Peyer's patch (tissue), 4 donors: ENCODE measurements around the gene PYGM. TPM values are rescaled to one million over a fixed set of nuclear protein-coding genes. Genes with fewer than 3 reads are reported as not detected.

Source experiments
- DNase-seq, 3 donors: peaks; one replicate each; pipeline ENCODE4 v3.0.0-alpha.2; 2017 to 2019
- H3K27ac ChIP-seq, 4 donors: fragments of 200-600 bp; sonication (generic); one replicate each; pipeline ENCODE4 v1.5.1; 2016 to 2019
- H3K27me3 ChIP-seq, 2 donors: fragments of 200-600 bp; sonication (generic); one replicate each; pipeline ENCODE4 v1.5.1; 2019
- H3K36me3 ChIP-seq, 3 donors: fragments of 200-600 bp; sonication (generic); one replicate each; pipeline ENCODE4 v1.5.1; 2016 to 2019
- H3K4me1 ChIP-seq, 4 donors: fragments of 200-600 bp; sonication (generic); one replicate each; pipeline ENCODE4 v1.5.1; 2016 to 2019
- H3K4me3 ChIP-seq, 4 donors: fragments of 200-600 bp; sonication (generic); 1 replicate in 3 of 4; 2 replicates in 1 of 4; pipeline ENCODE4 v1.5.1; 2016 to 2019; ENCODE audit warnings: mild to moderate bottlenecking in 1 of 4
- H3K9me3 ChIP-seq, 4 donors: fragments of 200-600 bp; sonication (generic); one replicate each; pipeline ENCODE4 v1.5.1; 2016 to 2019; ENCODE audit warnings: mild to moderate bottlenecking in 1 of 4
- POLR2A ChIP-seq, 2 donors: fragments of 450-650 bp; IDR thresholded peaks; one replicate each; pipeline ENCODE4 v1.5.1; 2017; ENCODE audit warnings: antibody characterized with exemption in 2 of 2, mild to moderate bottlenecking in 2 of 2, moderate library complexity in 2 of 2
- total RNA-seq, 4 donors: library from RNA; depleted of rRNA; stranded (reverse); fragments of >200 nt; gene quantifications; one replicate each; pipeline ENCODE4 v1.1.0, GENCODE V29; 2016
- TF ChIP-seq, protein P1 (sequence below), 6 experiments: fragments of 450-650 bp in 4 of 6; fragments of 200-600 bp in 2 of 6; sonication (generic) in 1 of 6; IDR thresholded peaks; one replicate each; pipeline ENCODE4 v1.5.1; 2017 to 2019; ENCODE audit warnings: antibody characterized with exemption in 6 of 6, mild to moderate bottlenecking in 3 of 6, moderate library complexity in 1 of 6

The PYGM gene
- 1 to 10 TPM in 3 of 4 donors, not detected in 1; 2.4 to 5.0 (median 2.5) TPM for total RNA-seq

- Histone ChIP-seq H3K27ac (peak within 1 kb of the TSS in 3 of 4 donors; percentile 39 to 85 (median 62)), H3K27me3 (no peaks in the 10 kb centered on the region), H3K4me3 (peak within 1 kb of the TSS in 1 of 4 donors; percentile 21), H3K36me3 (peaks cover 0 to 26% (median 0%) of the 10 kb centered on the region in 3 donors), H3K4me1 (peaks cover 0 to 45% (median 37%) of the 10 kb centered on the region in 4 donors), H3K9me3 (no peaks in the 10 kb centered on the region)
- DNase-seq, result peak in 2 of 3 donors; percentile 47 to 49
- TF ChIP-seq, protein P1, sequence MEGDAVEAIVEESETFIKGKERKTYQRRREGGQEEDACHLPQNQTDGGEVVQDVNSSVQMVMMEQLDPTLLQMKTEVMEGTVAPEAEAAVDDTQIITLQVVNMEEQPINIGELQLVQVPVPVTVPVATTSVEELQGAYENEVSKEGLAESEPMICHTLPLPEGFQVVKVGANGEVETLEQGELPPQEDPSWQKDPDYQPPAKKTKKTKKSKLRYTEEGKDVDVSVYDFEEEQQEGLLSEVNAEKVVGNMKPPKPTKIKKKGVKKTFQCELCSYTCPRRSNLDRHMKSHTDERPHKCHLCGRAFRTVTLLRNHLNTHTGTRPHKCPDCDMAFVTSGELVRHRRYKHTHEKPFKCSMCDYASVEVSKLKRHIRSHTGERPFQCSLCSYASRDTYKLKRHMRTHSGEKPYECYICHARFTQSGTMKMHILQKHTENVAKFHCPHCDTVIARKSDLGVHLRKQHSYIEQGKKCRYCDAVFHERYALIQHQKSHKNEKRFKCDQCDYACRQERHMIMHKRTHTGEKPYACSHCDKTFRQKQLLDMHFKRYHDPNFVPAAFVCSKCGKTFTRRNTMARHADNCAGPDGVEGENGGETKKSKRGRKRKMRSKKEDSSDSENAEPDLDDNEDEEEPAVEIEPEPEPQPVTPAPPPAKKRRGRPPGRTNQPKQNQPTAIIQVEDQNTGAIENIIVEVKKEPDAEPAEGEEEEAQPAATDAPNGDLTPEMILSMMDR (IDR thresholded peaks at IDR 0.05), result no peak
- TF ChIP-seq POLR2A (IDR thresholded peaks at IDR 0.05), result no peak
Measured at GRCh38 chr11:64759722-64760719, at the start of gene PYGM. Gene PYGM, minus strand, starts transcription at chr11:64759974. Its CDS starts 76 bp downstream, at chr11:64759898.

DNA sequence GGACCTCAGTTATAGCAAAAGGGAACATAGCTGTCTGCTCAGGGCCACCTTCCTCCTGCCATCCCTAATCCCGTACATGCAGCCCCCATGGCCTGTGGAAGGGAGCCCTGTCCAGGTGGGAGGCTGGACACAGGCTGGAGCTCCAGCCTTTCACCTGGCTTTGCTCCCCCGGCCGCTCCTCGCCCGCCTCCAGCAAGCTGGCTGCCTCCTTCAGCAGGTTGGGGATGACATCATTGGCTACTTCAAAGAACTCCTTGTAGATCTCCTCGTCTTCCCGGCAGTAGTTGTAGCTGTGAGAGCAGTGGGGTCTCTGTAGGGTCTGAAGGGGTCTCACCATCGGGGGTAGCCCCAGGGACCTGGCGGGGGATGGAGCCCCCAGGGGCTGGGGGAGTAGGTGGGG is 45.7 kb upstream of the PYGM start:
- peaks cover 0 to 33% (median 0%) of the 10 kb centered on the region in 3 donors for H3K36me3 ChIP-seq
- peaks cover 3 to 32% (median 23%) of the 10 kb centered on the region in 4 donors for H3K4me1 ChIP-seq
- H3K27ac ChIP-seq, result no peak overlapping the region
- H3K27me3 ChIP-seq, result no peaks in the 10 kb centered on the region
- DNase-seq, result no peak
- TF ChIP-seq, protein P1 (IDR thresholded peaks at IDR 0.05), result no peak
- no peak for TF ChIP-seq POLR2A (IDR thresholded peaks at IDR 0.05)
- H3K4me3 ChIP-seq, result no peak overlapping the region
- no peaks in the 10 kb centered on the region for H3K9me3 ChIP-seq

GRCh38 chr11:64804346-64805210 is 44.8 kb upstream of the PYGM start:
- no peaks in the 10 kb centered on the region for H3K9me3 ChIP-seq
- no peaks in the 10 kb centered on the region for H3K27me3 ChIP-seq
- H3K36me3 ChIP-seq, result peaks cover 0 to 33% (median 0%) of the 10 kb centered on the region in 3 donors
- H3K4me1 ChIP-seq, result peaks cover 3 to 34% (median 20%) of the 10 kb centered on the region in 4 donors
- peak overlapping the region in 1 of 4 donors; percentile 79 for H3K27ac ChIP-seq
- no peak for DNase-seq
- no peak for TF ChIP-seq POLR2A (IDR thresholded peaks at IDR 0.05)
- TF ChIP-seq, protein P1 (IDR thresholded peaks at IDR 0.05), result no peak
- no peak overlapping the region for H3K4me3 ChIP-seq

- H3K27me3 ChIP-seq, result no peaks in the 10 kb centered on the region
- peaks cover 0 to 29% (median 15%) of the 10 kb centered on the region in 4 donors for H3K4me1 ChIP-seq
- peaks cover 0 to 33% (median 0%) of the 10 kb centered on the region in 3 donors for H3K36me3 ChIP-seq
- TF ChIP-seq, protein P1 (IDR thresholded peaks at IDR 0.05), result no peak
- no peak for TF ChIP-seq POLR2A (IDR thresholded peaks at IDR 0.05)
- no peaks in the 10 kb centered on the region for H3K9me3 ChIP-seq
- peak overlapping the region; percentile 68 to 87 (median 82) for H3K4me3 ChIP-seq
- DNase-seq, result no peak
- peak overlapping the region; percentile 54 to 96 (median 84) for H3K27ac ChIP-seq
Measured at GRCh38 chr11:64803846-64804345, 44.1 kb upstream of the PYGM start.
